Activated CD4-positive, alpha-beta T cell treated with anti-CD3 and anti-CD28 coated beads for 24 hours (primary cell): ENCODE data around the gene ZNFX1.
"Not testable (repeated sequence)": the region's sequence is repeated elsewhere in the genome, so short reads cannot be mapped to it uniquely, and the experiment has no call there.

Source experiments
- DNase-seq, 2 donors: peaks; one replicate each; pipeline ENCODE4 v3.0.0-alpha.2; 2020; ENCODE audit warnings: low read depth in 2 of 2

The ZNFX1 gene

GRCh38 chr20:49248301-49248700 lies 29.6 kb downstream of the ZNFX1 start:
- DNase-seq = no peak

- DNase-seq = no peak
Measured at GRCh38 chr20:49247792-49248191, 30.1 kb downstream of the ZNFX1 start.

GRCh38 chr20:49247169-49247723 lies 30.6 kb downstream of the ZNFX1 start:
- DNase-seq = no peak

GRCh38 chr20:49245921-49246740 lies 31.7 kb downstream of the ZNFX1 start:
- peak in 1 of 2 donors; percentile 14 for DNase-seq

- no peak for DNase-seq
Measured at GRCh38 chr20:49237531-49237930, 40.3 kb downstream of the ZNFX1 start.

GRCh38 chr20:49236301-49236700 lies 41.6 kb downstream of the ZNFX1 start:
- no peak for DNase-seq

- no peak for DNase-seq
Measured at GRCh38 chr20:49234831-49235230, 43.0 kb downstream of the ZNFX1 start.

- no peak for DNase-seq
Measured at GRCh38 chr20:49233226-49233625, 44.6 kb downstream of the ZNFX1 start.

GRCh38 chr20:49231471-49231870 lies 46.4 kb downstream of the ZNFX1 start:
- no peak for DNase-seq

GRCh38 chr20:49230561-49231133 lies 47.2 kb downstream of the ZNFX1 start:
- no peak for DNase-seq

- no peak for DNase-seq
Measured at GRCh38 chr20:49230021-49230420, 47.8 kb downstream of the ZNFX1 start.

GRCh38 chr20:49229381-49229780 lies 48.5 kb downstream of the ZNFX1 start:
- no peak for DNase-seq

GRCh38 chr20:49228676-49229075 lies 49.2 kb downstream of the ZNFX1 start:
- DNase-seq = no peak

GRCh38 chr20:49225896-49226295 lies 52.0 kb downstream of the ZNFX1 start:
- DNase-seq = no peak

GRCh38 chr20:49219924-49220831 lies 57.7 kb downstream of the ZNFX1 start:
- no peak for DNase-seq

GRCh38 chr20:49219091-49219923 lies 58.5 kb downstream of the ZNFX1 start, which contains the start of gene DDX27:
DDX27 (plus strand) TSS chr20:49219416; CDS start chr20:49219449, 33 bp downstream.
- DNase-seq = peak; percentile 92 to 94

- DNase-seq = not testable (repeated sequence)
Measured at GRCh38 chr20:49218739-49219090, 59.1 kb downstream of the ZNFX1 start.

GRCh38 chr20:49216991-49217578 lies 60.8 kb downstream of the ZNFX1 start:
- peak; percentile 98 to 99 for DNase-seq

- no peak for DNase-seq
Measured at GRCh38 chr20:49215232-49215631, 62.6 kb downstream of the ZNFX1 start.

GRCh38 chr20:49214571-49214970 lies 63.3 kb downstream of the ZNFX1 start:
- no peak for DNase-seq

GRCh38 chr20:49210757-49211110 lies 67.1 kb downstream of the ZNFX1 start:
- DNase-seq = no peak
